Testis (tissue), 3 donors: ENCODE results near the gene RDH12. TPM values are rescaled to one million over a fixed set of nuclear protein-coding genes. Genes with fewer than 3 reads are reported as not detected.

ENCODE experiments used
- DNase-seq: peaks from one replicate; pipeline ENCODE4 v3.0.0-alpha.2; 2019
- H3K27ac ChIP-seq, 2 donors: fragments of 200-600 bp; sonication (generic); one replicate each; pipeline ENCODE4 v1.5.1; 2019
- H3K27me3 ChIP-seq: fragments of 200-600 bp; sonication (generic); one replicate; pipeline ENCODE4 v1.5.1; 2019
- H3K36me3 ChIP-seq: fragments of 200-600 bp; sonication (generic); one replicate; pipeline ENCODE4 v1.5.1; 2017; ENCODE audit warnings: low read depth; ENCODE audit errors: missing control alignments
- H3K4me1 ChIP-seq: fragments of 200-600 bp; sonication (generic); one replicate; pipeline ENCODE4 v1.5.1; 2019
- H3K4me3 ChIP-seq, 2 donors: fragments of 200-600 bp; sonication (generic); one replicate each; pipeline ENCODE4 v1.5.1; 2017 to 2019
- H3K9me3 ChIP-seq: fragments of 200-600 bp; sonication (generic); one replicate; pipeline ENCODE4 v1.5.1; 2017
- POLR2A ChIP-seq: fragments of 450-650 bp; IDR thresholded peaks from one replicate; pipeline ENCODE4 v1.6.1; 2017; ENCODE audit warnings: antibody characterized with exemption, mild to moderate bottlenecking, moderate library complexity
- WGBS, 2 donors: methylation state at CpG; one replicate each; pipeline ENCODE4 v1.1.5; 2018; 5-methylcytosine and 5-hydroxymethylcytosine counted together
- intact Hi-C: fragments of 100-400 bp; cut with DNase I; formaldehyde crosslinking; loops from one replicate; pipeline ENCODE4 v1.15.1; 2023; ENCODE audit warnings: low total_unique reads
- polyA plus RNA-seq: library from polyadenylated mRNA; stranded (reverse); fragments of 350-450 nt; fragmentation: Illumina TruSeq; extraction: RNeasy Lipid Tissue Mini Kit (QIAGEN cat#74804); gene quantifications from one replicate; pipeline ENCODE4 v1.2.3, GENCODE V29; 2014; ENCODE audit warnings: low read depth, low replicate concordance; ENCODE audit not compliant: insufficient read depth
- total RNA-seq, 2 donors: library from RNA; depleted of rRNA; stranded (reverse); fragments of >200 nt; gene quantifications; one replicate each; pipeline ENCODE4 v1.2.3, GENCODE V29; 2016
- TF ChIP-seq, protein P1 (sequence below), 3 experiments: fragments of 450-650 bp in 2 of 3; fragments of 200-600 bp in 1 of 3; sonication (generic) in 1 of 3; IDR thresholded peaks; one replicate each; pipeline ENCODE4 v1.5.1; 2016 to 2019; ENCODE audit warnings: antibody characterized with exemption in 3 of 3, mild to moderate bottlenecking in 2 of 3, moderate library complexity in 1 of 3

Gene RDH12
- total and polyA plus RNA-seq, 3 donors from 2014 or later, result 0.37 to 0.63 (median 0.40) TPM

DNA sequence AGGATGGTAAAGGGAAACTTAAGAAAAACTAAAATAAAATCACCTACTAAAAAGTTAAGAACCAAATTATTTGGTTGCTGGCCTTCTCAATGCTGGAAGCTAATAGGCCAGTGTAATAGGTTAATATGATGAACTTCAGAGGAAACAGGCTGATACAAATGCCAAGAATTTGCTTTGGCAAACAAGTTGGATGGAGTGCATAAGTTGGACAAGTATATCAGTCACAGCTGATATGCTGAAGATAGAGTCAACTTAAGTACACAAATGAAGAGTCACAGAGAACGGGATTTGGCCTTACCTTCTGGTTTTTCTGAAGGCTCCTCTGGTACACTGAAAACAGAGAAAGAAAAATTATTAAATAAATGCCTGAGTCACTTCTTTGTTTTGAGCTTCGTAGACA is 66.5 kb downstream of the RDH12 start:
- no peak for TF ChIP-seq POLR2A
- TF ChIP-seq, protein P1, sequence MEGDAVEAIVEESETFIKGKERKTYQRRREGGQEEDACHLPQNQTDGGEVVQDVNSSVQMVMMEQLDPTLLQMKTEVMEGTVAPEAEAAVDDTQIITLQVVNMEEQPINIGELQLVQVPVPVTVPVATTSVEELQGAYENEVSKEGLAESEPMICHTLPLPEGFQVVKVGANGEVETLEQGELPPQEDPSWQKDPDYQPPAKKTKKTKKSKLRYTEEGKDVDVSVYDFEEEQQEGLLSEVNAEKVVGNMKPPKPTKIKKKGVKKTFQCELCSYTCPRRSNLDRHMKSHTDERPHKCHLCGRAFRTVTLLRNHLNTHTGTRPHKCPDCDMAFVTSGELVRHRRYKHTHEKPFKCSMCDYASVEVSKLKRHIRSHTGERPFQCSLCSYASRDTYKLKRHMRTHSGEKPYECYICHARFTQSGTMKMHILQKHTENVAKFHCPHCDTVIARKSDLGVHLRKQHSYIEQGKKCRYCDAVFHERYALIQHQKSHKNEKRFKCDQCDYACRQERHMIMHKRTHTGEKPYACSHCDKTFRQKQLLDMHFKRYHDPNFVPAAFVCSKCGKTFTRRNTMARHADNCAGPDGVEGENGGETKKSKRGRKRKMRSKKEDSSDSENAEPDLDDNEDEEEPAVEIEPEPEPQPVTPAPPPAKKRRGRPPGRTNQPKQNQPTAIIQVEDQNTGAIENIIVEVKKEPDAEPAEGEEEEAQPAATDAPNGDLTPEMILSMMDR (IDR thresholded peaks at IDR 0.05), result no peak
- DNase-seq, result no peak
- H3K27me3 ChIP-seq, result no peaks in the 10 kb centered on the region
- H3K4me1 ChIP-seq, result no peaks in the 10 kb centered on the region
- no peaks in the 10 kb centered on the region for H3K36me3 ChIP-seq
- intact Hi-C loops, result no loop called here
- H3K27ac ChIP-seq, result no peak overlapping the region
- H3K4me3 ChIP-seq, result no peak overlapping the region
- no peaks in the 10 kb centered on the region for H3K9me3 ChIP-seq
- WGBS, 2 donors, result 88 to 94% methylated on average over 2 of the region's 2 CpGs

DNA sequence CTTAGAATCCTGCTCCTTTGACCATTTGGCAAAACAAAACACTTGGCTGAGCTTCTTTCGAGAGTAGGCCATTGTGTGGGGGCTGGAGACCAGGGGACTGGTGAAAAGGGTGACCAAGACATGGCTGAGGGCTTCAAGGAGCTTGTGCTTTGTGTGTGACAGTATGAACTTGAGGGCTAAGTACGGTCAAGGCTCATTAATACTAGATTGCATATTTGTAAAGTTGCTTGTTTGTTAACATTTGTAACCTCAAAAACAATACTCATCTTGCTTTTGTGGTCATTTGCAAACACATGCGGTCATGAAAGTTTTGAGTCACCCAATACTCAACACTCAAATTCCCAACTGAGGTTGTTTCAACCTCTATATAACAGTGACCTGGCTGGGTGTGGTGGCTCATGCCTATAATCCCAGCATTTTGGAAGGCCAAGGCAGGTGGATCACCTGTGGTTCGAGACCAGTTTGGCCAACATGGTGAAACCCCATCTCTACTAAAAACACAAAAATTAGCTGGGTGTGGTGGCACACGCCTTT is 72.2 kb downstream of the RDH12 start:
- Histone ChIP-seq H3K36me3 (no peaks in the 10 kb centered on the region), H3K4me1 (no peaks in the 10 kb centered on the region), H3K9me3 (no peaks in the 10 kb centered on the region), H3K27ac (no peak overlapping the region), H3K27me3 (no peaks in the 10 kb centered on the region), H3K4me3 (no peak overlapping the region)
- WGBS, 2 donors, result 94 to 95% methylated on average over 5 of the region's 5 CpGs
- TF ChIP-seq, protein P1 (IDR thresholded peaks at IDR 0.05), result no peak
- no peak for TF ChIP-seq POLR2A
- DNase-seq, result no peak
- intact Hi-C loops, result no loop called here

DNA sequence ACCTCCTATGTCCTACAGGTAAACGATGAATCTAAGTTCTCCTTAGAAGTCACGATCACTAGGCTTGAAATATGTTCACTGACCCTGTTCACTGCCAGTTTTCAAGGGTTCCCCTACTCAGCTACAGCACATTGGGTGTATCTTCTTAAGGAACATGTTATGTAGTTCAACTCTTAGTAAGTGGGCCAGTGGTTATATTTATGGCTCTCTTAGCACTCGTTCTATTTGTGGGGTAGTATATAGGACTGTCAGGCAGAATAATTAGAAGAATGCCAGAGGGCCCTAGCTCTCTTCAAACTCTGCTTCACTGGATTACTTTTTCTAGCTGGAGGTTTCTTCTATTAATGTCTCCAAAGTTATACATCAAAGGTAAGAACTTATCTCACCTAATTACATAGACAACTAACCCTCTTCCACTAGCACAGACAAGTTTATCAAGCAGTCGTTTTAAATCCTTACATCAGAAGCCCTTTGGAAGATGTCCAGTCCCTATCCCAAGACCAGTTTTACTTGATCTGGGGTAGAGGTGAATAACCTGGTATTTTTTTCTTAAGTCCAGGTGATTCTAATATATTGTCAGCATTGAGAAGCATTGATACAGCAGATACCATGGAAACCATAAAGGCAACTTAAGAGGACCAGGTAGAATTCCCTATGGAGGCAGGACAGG is 75.1 kb downstream of the RDH12 start:
- no peak for DNase-seq
- intact Hi-C loops, result no loop called here
- Histone ChIP-seq H3K27ac (no peak overlapping the region), H3K36me3 (no peaks in the 10 kb centered on the region), H3K9me3 (no peaks in the 10 kb centered on the region), H3K4me3 (no peak overlapping the region), H3K27me3 (no peaks in the 10 kb centered on the region), H3K4me1 (no peaks in the 10 kb centered on the region)
- 59 to 93% methylated on average over 4 of the region's 4 CpGs for WGBS, 2 donors
- TF ChIP-seq, protein P1 (IDR thresholded peaks at IDR 0.05), result no peak
- no peak for TF ChIP-seq POLR2A

DNA sequence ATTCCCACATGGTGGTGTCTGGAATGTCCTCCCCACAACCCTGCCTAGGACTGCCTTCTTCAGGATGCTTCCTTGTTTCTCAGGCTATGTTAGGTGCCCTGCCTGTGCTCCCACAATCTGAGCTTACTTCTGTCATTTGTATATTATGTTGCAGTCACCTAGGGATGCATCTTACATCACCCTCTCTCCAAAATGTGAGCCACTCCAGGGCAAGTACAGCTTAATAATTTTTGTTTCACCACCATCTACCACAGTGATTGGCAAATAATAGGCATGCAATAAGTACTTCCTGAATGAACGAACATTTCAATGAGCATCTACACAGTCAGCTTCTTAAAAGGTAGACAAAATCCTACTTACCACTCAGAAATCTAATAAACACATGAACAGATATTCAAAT is 77.1 kb downstream of the RDH12 start:
- intact Hi-C loops, result no loop called here
- H3K9me3 ChIP-seq, result no peaks in the 10 kb centered on the region
- H3K4me3 ChIP-seq, result no peak overlapping the region
- no peak for TF ChIP-seq POLR2A
- TF ChIP-seq, protein P1 (IDR thresholded peaks at IDR 0.05), result no peak
- H3K27ac ChIP-seq, result no peak overlapping the region
- 83 to 89% methylated on average over 1 of the region's 1 CpG for WGBS, 2 donors
- no peaks in the 10 kb centered on the region for H3K4me1 ChIP-seq
- H3K36me3 ChIP-seq, result no peaks in the 10 kb centered on the region
- H3K27me3 ChIP-seq, result no peaks in the 10 kb centered on the region
- no peak for DNase-seq

DNA sequence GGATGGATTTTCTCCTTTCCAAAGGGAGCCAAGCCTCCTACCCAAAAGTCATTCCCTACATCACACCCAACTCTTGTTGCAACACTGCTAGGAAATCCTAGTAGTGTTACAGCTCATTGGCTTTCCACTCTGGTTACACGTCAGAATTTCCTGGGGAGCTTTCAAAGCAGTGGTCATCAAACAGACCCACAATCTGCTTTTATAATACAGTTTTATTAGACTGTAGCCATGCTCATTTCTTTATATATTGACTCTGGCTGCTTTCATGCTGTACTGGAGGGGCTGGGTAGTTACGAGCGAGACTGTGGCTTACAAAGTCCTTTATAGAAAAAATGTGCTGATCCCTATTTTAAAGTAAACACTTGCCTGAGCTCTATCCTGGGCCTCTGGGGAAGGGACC is 80.4 kb downstream of the RDH12 start:
- TF ChIP-seq, protein P1 (IDR thresholded peaks at IDR 0.05), result no peak
- no peak for TF ChIP-seq POLR2A
- no peak for DNase-seq
- Histone ChIP-seq H3K27ac (no peak overlapping the region), H3K27me3 (no peaks in the 10 kb centered on the region), H3K4me3 (no peak overlapping the region), H3K4me1 (no peaks in the 10 kb centered on the region), H3K9me3 (no peaks in the 10 kb centered on the region), H3K36me3 (no peaks in the 10 kb centered on the region)
- intact Hi-C loops, result no loop called here
- 29 to 92% methylated on average over 3 of the region's 3 CpGs for WGBS, 2 donors
